ENCODE measurements around the gene NR1H2.

- TF ChIP-seq CTCF (IDR thresholded peaks at IDR 0.05 in 2 of 3, conservative IDR thresholded peaks at IDR 0.05 in 1 of 3; ENCODE audit: borderline replicate concordance in 1 of 3, insufficient read depth in 1 of 3, low read depth in 2 of 3, low read length in 2 of 3) (no peak), EZH2 (IDR thresholded peaks at IDR 0.05) (no peak)
Observed at GRCh38 chr19:50344661-50345318, 31.5 kb upstream of the NR1H2 start.
